H9 (cell line): ENCODE data around the gene SH3GL3. TPM values are rescaled to one million over a fixed set of nuclear protein-coding genes. Genes with fewer than 3 reads are reported as not detected.

ENCODE experiments used
- DNase-seq: peaks from one replicate; pipeline ENCODE4 v3.0.0-alpha.2; 2017
- H2AFZ ChIP-seq: one replicate; pipeline ENCODE4 v1.6.1; 2013; ENCODE audit warnings: mild to moderate bottlenecking, low read length, control low read depth, moderate library complexity
- H2AK5ac ChIP-seq: 2 replicates; pipeline ENCODE4 v1.6.1; 2013; ENCODE audit warnings: low read length, control low read depth, mixed read lengths; ENCODE audit not compliant: insufficient read length
- H2BK120ac ChIP-seq: one replicate; pipeline ENCODE4 v1.6.1; 2013; ENCODE audit warnings: low read depth, mild to moderate bottlenecking, low read length, control low read depth, inconsistent platforms; ENCODE audit not compliant: poor library complexity, severe bottlenecking
- H2BK12ac ChIP-seq: 2 replicates; pipeline ENCODE4 v1.6.1; 2013; ENCODE audit warnings: low read length, control low read depth, mixed read lengths, low read depth; ENCODE audit not compliant: insufficient read length
- H2BK15ac ChIP-seq: 2 replicates; pipeline ENCODE4 v1.6.1; 2013; ENCODE audit warnings: low read depth, low read length, control low read depth
- H2BK20ac ChIP-seq: one replicate; pipeline ENCODE4 v1.6.1; 2013; ENCODE audit warnings: low read depth, mild to moderate bottlenecking, low read length, control low read depth, inconsistent platforms; ENCODE audit not compliant: poor library complexity, severe bottlenecking
- H2BK5ac ChIP-seq: 2 replicates; pipeline ENCODE4 v1.6.1; 2013; ENCODE audit warnings: low read length, control low read depth, mixed read lengths; ENCODE audit not compliant: insufficient read length
- H3K14ac ChIP-seq: 2 replicates; pipeline ENCODE4 v1.6.1; 2013; ENCODE audit warnings: low read length, control low read depth; ENCODE audit not compliant: insufficient read depth
- H3K18ac ChIP-seq: 2 replicates; pipeline ENCODE4 v1.6.1; 2013; ENCODE audit warnings: low read depth, mild to moderate bottlenecking, mixed read lengths, low read length, control low read depth; ENCODE audit not compliant: insufficient read length
- H3K23ac ChIP-seq: 2 replicates; pipeline ENCODE4 v1.6.1; 2013; ENCODE audit warnings: low read length, control low read depth, mixed read lengths, low read depth; ENCODE audit not compliant: insufficient read length
- H3K23me2 ChIP-seq: 2 replicates; pipeline ENCODE4 v1.6.1; 2013; ENCODE audit warnings: low read depth, mild to moderate bottlenecking, mixed read lengths, low read length, control low read depth; ENCODE audit not compliant: insufficient read length, poor library complexity, severe bottlenecking
- H3K27ac ChIP-seq: 2 replicates; pipeline ENCODE4 v1.5.1; 2013; ENCODE audit warnings: low read length, control low read depth, mixed read lengths, low read depth; ENCODE audit not compliant: insufficient read length
- H3K27me3 ChIP-seq: 2 replicates; pipeline ENCODE4 v1.6.1; 2013; ENCODE audit warnings: low read length, control low read depth, inconsistent platforms; ENCODE audit not compliant: insufficient read depth
- H3K4ac ChIP-seq: 2 replicates; pipeline ENCODE4 v1.6.1; 2013; ENCODE audit warnings: low read depth, mild to moderate bottlenecking, control low read depth, inconsistent platforms, low read length, moderate library complexity
- H3K4me1 ChIP-seq: 2 replicates; pipeline ENCODE4 v1.6.1; 2013; ENCODE audit warnings: low read length, control low read depth, inconsistent platforms; ENCODE audit not compliant: insufficient read depth
- H3K4me2 ChIP-seq: 2 replicates; pipeline ENCODE4 v1.6.1; 2013; ENCODE audit warnings: low read length, control low read depth, mixed read lengths; ENCODE audit not compliant: insufficient read length, insufficient read depth
- H3K56ac ChIP-seq: 2 replicates; pipeline ENCODE4 v1.6.1; 2013; ENCODE audit warnings: low read depth, mild to moderate bottlenecking, mixed read lengths, low read length, control low read depth; ENCODE audit not compliant: insufficient read length
- H3K79me1 ChIP-seq: 2 replicates; pipeline ENCODE4 v1.6.1; 2013; ENCODE audit warnings: low read depth, mild to moderate bottlenecking, moderate library complexity, low read length, control low read depth, inconsistent platforms; ENCODE audit not compliant: insufficient read depth, poor library complexity, severe bottlenecking
- H3K79me2 ChIP-seq: 2 replicates; pipeline ENCODE4 v1.6.1; 2013; ENCODE audit warnings: low read length, control low read depth, inconsistent platforms; ENCODE audit not compliant: insufficient read depth
- H3K9ac ChIP-seq: 2 replicates; pipeline ENCODE4 v1.6.1; 2013; ENCODE audit warnings: low read length, control low read depth, mixed read lengths; ENCODE audit not compliant: insufficient read length; ENCODE audit errors: extremely low read depth
- H3K9me3 ChIP-seq: one replicate; pipeline ENCODE4 v1.6.1; 2013; ENCODE audit warnings: low read depth, low read length, inconsistent platforms; ENCODE audit not compliant: control insufficient read depth
- H3T11ph ChIP-seq: one replicate; pipeline ENCODE4 v1.6.1; 2013; ENCODE audit warnings: mild to moderate bottlenecking, low read length, control low read depth, inconsistent platforms
- H4K20me1 ChIP-seq: one replicate; pipeline ENCODE4 v1.6.1; 2013; ENCODE audit not compliant: control insufficient read depth, insufficient read length, insufficient read depth
- H4K5ac ChIP-seq: 2 replicates; pipeline ENCODE4 v1.6.1; 2013; ENCODE audit warnings: low read depth, mild to moderate bottlenecking, mixed read lengths, low read length, control low read depth; ENCODE audit not compliant: insufficient read length
- H4K8ac ChIP-seq: replicated peaks from 2 replicates; pipeline ENCODE4 v1.6.1; 2013; ENCODE audit warnings: low read length, control low read depth, mixed read lengths, low read depth; ENCODE audit not compliant: insufficient read length
- H4K91ac ChIP-seq: 2 replicates; pipeline ENCODE4 v1.6.1; 2013; ENCODE audit warnings: low read depth, mild to moderate bottlenecking, moderate library complexity, mixed read lengths, low read length, control low read depth; ENCODE audit not compliant: insufficient read length
- H3K27ac Mint-ChIP-seq, 3 experiments: 2 replicates in 2 of 3; 3 replicates in 1 of 3; pipeline ENCODE4 v1.8.0; 2020 to 2021; ENCODE audit warnings: mixed read lengths in 3 of 3, mild to moderate bottlenecking in 1 of 3, moderate library complexity in 1 of 3
- H3K27me3 Mint-ChIP-seq: 2 replicates; pipeline ENCODE4 v1.8.0; 2021; ENCODE audit warnings: low read depth, mild to moderate bottlenecking, moderate library complexity, mixed read lengths
- H3K36me3 Mint-ChIP-seq, 3 experiments: 2 replicates in 2 of 3; 3 replicates in 1 of 3; pipeline ENCODE4 v1.8.0; 2020 to 2021; ENCODE audit warnings: low read depth in 3 of 3, mixed read lengths in 3 of 3; ENCODE audit not compliant: insufficient read depth in 1 of 3
- H3K4me1 Mint-ChIP-seq, 2 experiments: 2 replicates each; pipeline ENCODE4 v1.8.0; 2020; ENCODE audit warnings: mixed read lengths in 2 of 2
- H3K4me3 Mint-ChIP-seq, 2 experiments: 2 replicates in 1 of 2; 3 replicates in 1 of 2; pipeline ENCODE4 v1.8.0; 2020 to 2021; ENCODE audit warnings: mild to moderate bottlenecking in 2 of 2, mixed read lengths in 2 of 2, moderate library complexity in 1 of 2
- H3K9me3 Mint-ChIP-seq, 2 experiments: 2 replicates in 1 of 2; 3 replicates in 1 of 2; pipeline ENCODE4 v1.8.0; 2020; ENCODE audit warnings: mild to moderate bottlenecking in 2 of 2, mixed read lengths in 2 of 2, moderate library complexity in 1 of 2
- CTCF ChIP-seq: fragments of 200-600 bp; sonication (generic); conservative IDR thresholded peaks from 3 replicates; pipeline ENCODE4 v1.8.0; 2021; ENCODE audit warnings: antibody characterized with exemption, mild to moderate bottlenecking
- WGBS: extraction: QIAGEN DNeasy Blood & Tissue Kit; methylation state at CpG from one replicate; pipeline ENCODE4 v1.1.7; 2013; ENCODE audit warnings: missing lambda C conversion rate, low lambda C conversion rate, mixed read lengths; ENCODE audit not compliant: insufficient read length; ENCODE audit errors: extremely low coverage; 5-methylcytosine and 5-hydroxymethylcytosine counted together
- total RNA-seq: library from RNA; stranded (reverse); gene quantifications from 2 replicates; pipeline ENCODE4 v1.2.1, GENCODE V29; 2021

Gene SH3GL3
- total RNA-seq, 1 experiment from 2014 or later: 11.2 TPM

GRCh38 chr15:83574345-83574744, 127.2 kb downstream of the SH3GL3 start:
- no peaks in the 10 kb centered on the region for H3K27me3 ChIP-seq
- WGBS: no CpG with 5 or more reads among the region's 3 CpGs

More at GRCh38 chr15:83574345-83574744, 127.2 kb downstream of the SH3GL3 start:
- Histone ChIP-seq H2BK15ac (no peak overlapping the region), H3K79me2 (no peaks in the 10 kb centered on the region), H3K4ac (no peak overlapping the region), H3K27ac (no peak overlapping the region), H3K18ac (no peak overlapping the region), H2AK5ac (no peak overlapping the region), H2BK120ac (no peak overlapping the region), H3K79me1 (no peaks in the 10 kb centered on the region), H2BK12ac (no peak overlapping the region), H2AFZ (no peak overlapping the region), H4K5ac (no peak overlapping the region), H3K23ac (no peak overlapping the region), H3K23me2 (no peaks in the 10 kb centered on the region), H3K14ac (no peak overlapping the region; the same call in 1 of the 2 replicates), H3K4me1 (no peaks in the 10 kb centered on the region), H4K20me1 (no peaks in the 10 kb centered on the region), H3K9ac (no peak overlapping the region), H3K9me3 (no peaks in the 10 kb centered on the region), H3K4me2 (no peak overlapping the region), H4K8ac (no peak overlapping the region), H4K91ac (no peak overlapping the region), H3T11ph (no peak overlapping the region), H3K56ac (no peak overlapping the region), H2BK20ac (no peak overlapping the region), H2BK5ac (no peak overlapping the region)
- no peak for TF ChIP-seq CTCF
- DNase-seq: no peak
- no peaks in the 10 kb centered on the region; the same call in 1 of the 2 replicates for H3K27me3 Mint-ChIP-seq
- H3K4me3 Mint-ChIP-seq: no peak overlapping the region
- no peaks in the 10 kb centered on the region for H3K9me3 Mint-ChIP-seq
- no peaks in the 10 kb centered on the region for H3K4me1 Mint-ChIP-seq
- no peaks in the 10 kb centered on the region for H3K36me3 Mint-ChIP-seq
- no peak overlapping the region; a peak in 1 of 7 replicates for H3K27ac Mint-ChIP-seq
